WTC11 (cell line): ENCODE measurements around the gene SERP2. TPM values are rescaled to one million over a fixed set of nuclear protein-coding genes. Genes with fewer than 3 reads are reported as not detected.
A peak's percentile ranks its signal among the peaks of the same experiment; 100 is the strongest.

ENCODE experiments used
- ATAC-seq: fragments of 200-7000 bp; cut with Tn5 transposase; 2 replicates; pipeline ENCODE4 v1.10.0; 2021; ENCODE audit warnings: mild to moderate bottlenecking, moderate library complexity
- CTCF ChIA-PET: fragments of 300-600 bp; sonication (Branson Sonifier 250); formaldehyde crosslinking; loops from one replicate; lab custom pipeline; 2021; ENCODE audit warnings: antibody characterized with exemption; lab: Charles Lee
- POLR2A ChIA-PET: fragments of 350-600 bp; sonication (Branson Sonifier 250); formaldehyde crosslinking; loops from one replicate; lab custom pipeline; 2021; ENCODE audit warnings: antibody characterized with exemption; lab: Charles Lee
- DNase-seq: peaks from one replicate; pipeline ENCODE4 v3.0.0; 2021; ENCODE audit warnings: low spot score
- H3K27ac Mint-ChIP-seq: 2 replicates; pipeline ENCODE4 v1.8.0; 2021; ENCODE audit warnings: mixed read lengths
- H3K27me3 Mint-ChIP-seq: 2 replicates; pipeline ENCODE4 v1.8.0; 2021; ENCODE audit warnings: low read depth, mild to moderate bottlenecking, moderate library complexity, mixed read lengths
- H3K36me3 Mint-ChIP-seq: 2 replicates; pipeline ENCODE4 v1.8.0; 2021; ENCODE audit warnings: mixed read lengths
- H3K4me1 Mint-ChIP-seq: 2 replicates; pipeline ENCODE4 v1.8.0; 2022; ENCODE audit warnings: mixed read lengths
- H3K4me3 Mint-ChIP-seq: 2 replicates; pipeline ENCODE4 v1.8.0; 2021; ENCODE audit warnings: mild to moderate bottlenecking, moderate library complexity, mixed read lengths
- H3K9me3 Mint-ChIP-seq: 2 replicates; pipeline ENCODE4 v1.8.0; 2021; ENCODE audit warnings: mixed read lengths
- CREM ChIP-seq: sonication (generic); formaldehyde crosslinking; IDR thresholded peaks from 2 replicates; pipeline ENCODE4 v1.8.1; 2022; ENCODE audit warnings: mild to moderate bottlenecking, missing genetic modification reagents, moderate library complexity
- ESRRA ChIP-seq: sonication (generic); formaldehyde crosslinking; IDR thresholded peaks from 2 replicates; pipeline ENCODE4 v1.8.1; 2022; ENCODE audit warnings: mild to moderate bottlenecking, missing genetic modification reagents, borderline replicate concordance
- FOXK1 ChIP-seq: sonication (generic); formaldehyde crosslinking; IDR thresholded peaks from 2 replicates; pipeline ENCODE4 v1.8.0; 2022; ENCODE audit warnings: mild to moderate bottlenecking, moderate library complexity, missing genetic modification reagents
- FOXP1 ChIP-seq: sonication (generic); formaldehyde crosslinking; IDR thresholded peaks from 2 replicates; pipeline ENCODE4 v1.8.0; 2022; ENCODE audit warnings: missing genetic modification reagents, mild to moderate bottlenecking, moderate library complexity, borderline replicate concordance
- GRHL2 ChIP-seq: fragments of 250-450 bp; sonication (Bioruptor Pico); IDR thresholded peaks from 2 replicates; pipeline ENCODE4 v1.8.0; 2022; ENCODE audit warnings: mild to moderate bottlenecking, moderate library complexity; ENCODE audit not compliant: insufficient replicate concordance, severe bottlenecking
- IRF1 ChIP-seq: sonication (generic); formaldehyde crosslinking; IDR thresholded peaks from 2 replicates; pipeline ENCODE4 v1.8.0; 2023; ENCODE audit warnings: missing genetic modification reagents
- NFATC4 ChIP-seq: fragments of 250-450 bp; sonication (Bioruptor Pico); IDR thresholded peaks from 2 replicates; pipeline ENCODE4 v1.9.0; 2021; ENCODE audit warnings: mild to moderate bottlenecking
- PREB ChIP-seq: sonication (generic); formaldehyde crosslinking; IDR thresholded peaks from 2 replicates; pipeline ENCODE4 v1.8.1; 2022; ENCODE audit warnings: mild to moderate bottlenecking, missing genetic modification reagents, moderate library complexity, borderline replicate concordance
- SMAD4 ChIP-seq: sonication (generic); formaldehyde crosslinking; IDR thresholded peaks from 2 replicates; pipeline ENCODE4 v1.8.0; 2022; ENCODE audit warnings: mild to moderate bottlenecking, missing genetic modification reagents
- USF1 ChIP-seq: sonication (generic); formaldehyde crosslinking; IDR thresholded peaks from 2 replicates; pipeline ENCODE4 v1.8.0; 2022; ENCODE audit warnings: mild to moderate bottlenecking, missing genetic modification reagents
- USF2 ChIP-seq: sonication (generic); formaldehyde crosslinking; IDR thresholded peaks from 2 replicates; pipeline ENCODE4 v1.8.1; 2023; ENCODE audit warnings: mild to moderate bottlenecking, missing genetic modification reagents, moderate library complexity
- ZNF219 ChIP-seq: sonication (generic); formaldehyde crosslinking; IDR thresholded peaks from 2 replicates; pipeline ENCODE4 v1.8.0; 2023; ENCODE audit warnings: missing genetic modification reagents, mild to moderate bottlenecking, borderline replicate concordance
- ZNF317 ChIP-seq: sonication (generic); formaldehyde crosslinking; IDR thresholded peaks from 2 replicates; pipeline ENCODE4 v1.8.1; 2023; ENCODE audit warnings: low read depth, mild to moderate bottlenecking, moderate library complexity, missing genetic modification reagents, borderline replicate concordance
- ZNF396 ChIP-seq: fragments of 250-450 bp; sonication (Bioruptor Pico); IDR thresholded peaks from 2 replicates; pipeline ENCODE4 v1.8.0; 2021; ENCODE audit warnings: mild to moderate bottlenecking, moderate library complexity, borderline replicate concordance
- ZNF423 ChIP-seq: fragments of 250-450 bp; sonication (Bioruptor Pico); IDR thresholded peaks from 2 replicates; pipeline ENCODE4 v2.1.2; 2022; ENCODE audit warnings: mild to moderate bottlenecking, moderate library complexity
- ZNF671 ChIP-seq: fragments of 250-450 bp; sonication (Bioruptor Pico); IDR thresholded peaks from 2 replicates; pipeline ENCODE4 v1.8.0; 2021; ENCODE audit warnings: mild to moderate bottlenecking
- total RNA-seq: library from RNA; stranded (reverse); gene quantifications from 3 replicates; pipeline ENCODE4 v1.2.3, GENCODE V29; 2021
- TF ChIP-seq, protein P1 (sequence below): sonication (generic); formaldehyde crosslinking; IDR thresholded peaks from 2 replicates; pipeline ENCODE4 v1.8.0; 2023; ENCODE audit warnings: missing genetic modification reagents, mild to moderate bottlenecking, borderline replicate concordance
- TF ChIP-seq, protein P2 (sequence below): fragments of 250-450 bp; sonication (Bioruptor Pico); IDR thresholded peaks from 2 replicates; pipeline ENCODE4 v1.9.0; 2021; ENCODE audit warnings: mild to moderate bottlenecking
- TF ChIP-seq, protein P3 (sequence below): fragments of 250-450 bp; sonication (Bioruptor Pico); conservative IDR thresholded peaks from 2 replicates; pipeline ENCODE4 v1.9.0; 2021; ENCODE audit warnings: mild to moderate bottlenecking

SERP2 gene
- total RNA-seq, 1 experiment from 2014 or later = 1.2 TPM

- TF ChIP-seq, protein P1, sequence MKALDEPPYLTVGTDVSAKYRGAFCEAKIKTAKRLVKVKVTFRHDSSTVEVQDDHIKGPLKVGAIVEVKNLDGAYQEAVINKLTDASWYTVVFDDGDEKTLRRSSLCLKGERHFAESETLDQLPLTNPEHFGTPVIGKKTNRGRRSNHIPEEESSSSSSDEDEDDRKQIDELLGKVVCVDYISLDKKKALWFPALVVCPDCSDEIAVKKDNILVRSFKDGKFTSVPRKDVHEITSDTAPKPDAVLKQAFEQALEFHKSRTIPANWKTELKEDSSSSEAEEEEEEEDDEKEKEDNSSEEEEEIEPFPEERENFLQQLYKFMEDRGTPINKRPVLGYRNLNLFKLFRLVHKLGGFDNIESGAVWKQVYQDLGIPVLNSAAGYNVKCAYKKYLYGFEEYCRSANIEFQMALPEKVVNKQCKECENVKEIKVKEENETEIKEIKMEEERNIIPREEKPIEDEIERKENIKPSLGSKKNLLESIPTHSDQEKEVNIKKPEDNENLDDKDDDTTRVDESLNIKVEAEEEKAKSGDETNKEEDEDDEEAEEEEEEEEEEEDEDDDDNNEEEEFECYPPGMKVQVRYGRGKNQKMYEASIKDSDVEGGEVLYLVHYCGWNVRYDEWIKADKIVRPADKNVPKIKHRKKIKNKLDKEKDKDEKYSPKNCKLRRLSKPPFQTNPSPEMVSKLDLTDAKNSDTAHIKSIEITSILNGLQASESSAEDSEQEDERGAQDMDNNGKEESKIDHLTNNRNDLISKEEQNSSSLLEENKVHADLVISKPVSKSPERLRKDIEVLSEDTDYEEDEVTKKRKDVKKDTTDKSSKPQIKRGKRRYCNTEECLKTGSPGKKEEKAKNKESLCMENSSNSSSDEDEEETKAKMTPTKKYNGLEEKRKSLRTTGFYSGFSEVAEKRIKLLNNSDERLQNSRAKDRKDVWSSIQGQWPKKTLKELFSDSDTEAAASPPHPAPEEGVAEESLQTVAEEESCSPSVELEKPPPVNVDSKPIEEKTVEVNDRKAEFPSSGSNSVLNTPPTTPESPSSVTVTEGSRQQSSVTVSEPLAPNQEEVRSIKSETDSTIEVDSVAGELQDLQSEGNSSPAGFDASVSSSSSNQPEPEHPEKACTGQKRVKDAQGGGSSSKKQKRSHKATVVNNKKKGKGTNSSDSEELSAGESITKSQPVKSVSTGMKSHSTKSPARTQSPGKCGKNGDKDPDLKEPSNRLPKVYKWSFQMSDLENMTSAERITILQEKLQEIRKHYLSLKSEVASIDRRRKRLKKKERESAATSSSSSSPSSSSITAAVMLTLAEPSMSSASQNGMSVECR (CRISPR knock-in tag) = no peak
- TF ChIP-seq NFATC4 (no peak), IRF1 (CRISPR knock-in tag) (no peak), GRHL2 (no peak), ZNF317 (CRISPR knock-in tag) (no peak), ZNF219 (CRISPR knock-in tag) (no peak), FOXP1 (CRISPR knock-in tag) (no peak), ESRRA (CRISPR knock-in tag) (no peak)
- TF ChIP-seq, protein P2, sequence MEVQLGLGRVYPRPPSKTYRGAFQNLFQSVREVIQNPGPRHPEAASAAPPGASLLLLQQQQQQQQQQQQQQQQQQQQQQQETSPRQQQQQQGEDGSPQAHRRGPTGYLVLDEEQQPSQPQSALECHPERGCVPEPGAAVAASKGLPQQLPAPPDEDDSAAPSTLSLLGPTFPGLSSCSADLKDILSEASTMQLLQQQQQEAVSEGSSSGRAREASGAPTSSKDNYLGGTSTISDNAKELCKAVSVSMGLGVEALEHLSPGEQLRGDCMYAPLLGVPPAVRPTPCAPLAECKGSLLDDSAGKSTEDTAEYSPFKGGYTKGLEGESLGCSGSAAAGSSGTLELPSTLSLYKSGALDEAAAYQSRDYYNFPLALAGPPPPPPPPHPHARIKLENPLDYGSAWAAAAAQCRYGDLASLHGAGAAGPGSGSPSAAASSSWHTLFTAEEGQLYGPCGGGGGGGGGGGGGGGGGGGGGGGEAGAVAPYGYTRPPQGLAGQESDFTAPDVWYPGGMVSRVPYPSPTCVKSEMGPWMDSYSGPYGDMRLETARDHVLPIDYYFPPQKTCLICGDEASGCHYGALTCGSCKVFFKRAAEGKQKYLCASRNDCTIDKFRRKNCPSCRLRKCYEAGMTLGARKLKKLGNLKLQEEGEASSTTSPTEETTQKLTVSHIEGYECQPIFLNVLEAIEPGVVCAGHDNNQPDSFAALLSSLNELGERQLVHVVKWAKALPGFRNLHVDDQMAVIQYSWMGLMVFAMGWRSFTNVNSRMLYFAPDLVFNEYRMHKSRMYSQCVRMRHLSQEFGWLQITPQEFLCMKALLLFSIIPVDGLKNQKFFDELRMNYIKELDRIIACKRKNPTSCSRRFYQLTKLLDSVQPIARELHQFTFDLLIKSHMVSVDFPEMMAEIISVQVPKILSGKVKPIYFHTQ (CRISPR knock-in tag) = no peak
- TF ChIP-seq, protein P3, sequence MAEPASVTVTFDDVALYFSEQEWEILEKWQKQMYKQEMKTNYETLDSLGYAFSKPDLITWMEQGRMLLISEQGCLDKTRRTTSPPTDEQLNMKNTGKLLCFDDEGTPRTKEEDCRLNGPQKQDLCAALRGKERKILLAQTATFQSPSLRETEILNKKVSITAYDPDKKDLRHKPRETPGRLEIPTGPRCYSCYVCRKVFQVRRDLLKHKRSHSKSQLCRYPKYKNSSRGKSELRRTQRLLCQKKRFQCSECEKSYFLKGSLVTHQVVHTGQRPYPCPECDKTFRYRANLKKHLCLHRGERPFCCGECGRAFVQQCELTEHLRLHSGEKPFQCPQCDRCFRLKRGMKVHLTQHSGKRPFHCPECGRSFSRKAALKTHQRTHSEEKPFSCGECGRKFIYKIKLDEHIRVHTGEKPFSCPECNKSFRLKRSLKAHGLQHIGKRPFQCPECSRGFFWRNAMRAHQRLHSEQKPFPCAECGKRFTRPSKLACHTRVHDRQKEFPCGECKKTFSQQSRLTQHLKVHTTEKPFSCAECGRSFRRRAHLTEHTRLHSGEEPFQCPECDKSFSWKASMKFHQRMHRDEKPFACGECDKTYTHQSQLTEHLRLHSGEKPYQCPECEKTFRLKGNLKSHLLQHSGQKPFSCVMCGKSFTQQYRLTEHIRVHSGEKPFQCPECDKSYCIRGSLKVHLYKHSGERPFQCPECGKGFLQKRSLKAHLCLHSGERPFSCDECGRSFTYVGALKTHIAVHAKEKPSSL (CRISPR knock-in tag) = no peak
These were observed 65.9 kb downstream of the SERP2 start (continued) for GRCh38 chr13:44439452-44440024.

DNA sequence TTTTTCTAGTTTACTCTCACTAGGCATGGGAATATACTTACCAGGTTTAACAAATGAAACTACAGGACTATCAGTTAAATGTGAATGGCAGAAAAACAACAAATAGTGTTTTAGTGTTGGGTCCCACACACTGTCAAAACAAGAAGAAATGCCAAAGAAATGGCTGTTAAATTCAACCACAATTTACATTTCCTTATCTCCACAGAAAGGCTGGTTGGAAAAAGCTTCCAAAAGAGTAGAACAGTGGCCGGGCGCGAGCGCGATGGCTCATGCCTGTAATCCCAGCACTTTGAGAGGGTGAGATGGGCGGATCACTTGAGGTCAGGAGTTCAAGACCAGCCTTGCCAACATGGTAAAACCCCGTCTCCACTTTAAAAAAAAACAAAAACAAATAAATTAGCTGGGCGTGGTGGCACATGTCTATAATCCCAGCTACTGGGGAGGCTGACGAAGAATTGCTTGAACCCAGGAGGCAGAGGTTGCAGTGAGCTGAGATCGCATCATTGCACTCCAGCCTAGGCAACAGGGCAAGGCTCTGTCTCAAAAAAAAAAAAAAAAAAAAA lies 66.5 kb downstream of the SERP2 start:
- ChIA-PET CTCF (interaction anchor here (0.6 kb wide), 1 partner anchor 535 kb away, joined by 5 read pairs; no protein-coding TSS in a partner anchor), POLR2A (no interaction called here)
- H3K4me1 Mint-ChIP-seq = peaks cover 23% of the 10 kb centered on the region
- no peak overlapping the region for H3K4me3 Mint-ChIP-seq
- H3K36me3 Mint-ChIP-seq = no peaks in the 10 kb centered on the region
- peak overlapping the region; percentile 54 for H3K27ac Mint-ChIP-seq
- no peak for ATAC-seq
- DNase-seq = no peak
- no peaks in the 10 kb centered on the region for H3K9me3 Mint-ChIP-seq
- H3K27me3 Mint-ChIP-seq = no peaks in the 10 kb centered on the region
- TF ChIP-seq, protein P3 (CRISPR knock-in tag) = no peak
- no peak for TF ChIP-seq USF1 (CRISPR knock-in tag)
- TF ChIP-seq ZNF671 = no peak
- TF ChIP-seq ZNF423 (CRISPR knock-in tag) = no peak
- no peak for TF ChIP-seq SMAD4
- no peak for TF ChIP-seq ZNF396
- TF ChIP-seq USF2 (CRISPR knock-in tag) = no peak
- TF ChIP-seq FOXK1 (CRISPR knock-in tag) = no peak
- TF ChIP-seq CREM (CRISPR knock-in tag) = no peak
- no peak for TF ChIP-seq PREB (CRISPR knock-in tag)
